Astrocyte (in vitro differentiated cells and primary cell): ENCODE data around the gene DCDC1.

ENCODE experiments used
- CTCF ChIP-seq: IDR thresholded peaks from 2 replicates; pipeline ENCODE4 v1.5.1; 2011; ENCODE audit warnings: low read depth, mild to moderate bottlenecking, inconsistent platforms, low read length, moderate library complexity; ENCODE audit not compliant: insufficient read depth
- EZH2 ChIP-seq: IDR thresholded peaks from 2 replicates; pipeline ENCODE4 v1.6.1; 2012; ENCODE audit warnings: mild to moderate bottlenecking, low read length, inconsistent platforms; ENCODE audit not compliant: insufficient read depth

- no peak for TF ChIP-seq CTCF
- TF ChIP-seq EZH2: no peak
Observed at GRCh38 chr11:31417357-31417756, 47.8 kb upstream of the DCDC1 start.
